Caco-2 (cell line): ENCODE results near the gene ROBO4. TPM values are rescaled to one million over a fixed set of nuclear protein-coding genes. Genes with fewer than 3 reads are reported as not detected.

Source experiments
- BruUV-seq: library from RNA; stranded (reverse); fragments of 400-500 nt; replicated peaks from 2 replicates; lab custom pipeline; 2021; lab: Mats Ljungman, UMichigan
- CTCF ChIA-PET: fragments of 300-600 bp; sonication (Branson Sonifier 250); formaldehyde crosslinking; loops from one replicate; lab custom pipeline; 2022; ENCODE audit warnings: antibody characterized with exemption; lab: Charles Lee
- POLR2A ChIA-PET: fragments of 300-600 bp; sonication (Branson Sonifier 250); formaldehyde crosslinking; loops from one replicate; lab custom pipeline; 2022; ENCODE audit warnings: antibody characterized with exemption; lab: Charles Lee
- DNase-seq, 2 experiments: peaks; one replicate each; pipeline versions ENCODE4 v3.0.0 to v3.0.0-alpha.2; 2020 to 2022
- H3K27me3 ChIP-seq: replicated peaks from 2 replicates; pipeline ENCODE4 v1.6.0; 2011; ENCODE audit warnings: low read length; ENCODE audit not compliant: control insufficient read depth, insufficient read depth
- H3K36me3 ChIP-seq: 2 replicates; pipeline ENCODE4 v1.5.1; 2011; ENCODE audit warnings: low read length; ENCODE audit not compliant: control insufficient read depth, insufficient read depth
- H3K4me1 ChIP-seq: fragments of 250-450 bp; sonication (Bioruptor Pico); 2 replicates; pipeline ENCODE4 v1.5.1; 2020; ENCODE audit warnings: mild to moderate bottlenecking
- H3K4me3 ChIP-seq: 2 replicates; pipeline ENCODE4 v1.5.1; 2011; ENCODE audit warnings: low read depth, mild to moderate bottlenecking, control low read depth, low read length
- H3K9me3 ChIP-seq: fragments of 250-450 bp; sonication (Bioruptor Pico); 2 replicates; pipeline ENCODE4 v1.5.1; 2020; ENCODE audit warnings: mild to moderate bottlenecking, moderate library complexity
- H3K27ac Mint-ChIP-seq: one replicate; pipeline ENCODE4 v1.8.0; 2022; ENCODE audit warnings: mixed read lengths; ENCODE audit not compliant: unreplicated experiment
- H3K27me3 Mint-ChIP-seq: one replicate; pipeline ENCODE4 v1.8.0; 2022; ENCODE audit warnings: mixed read lengths; ENCODE audit not compliant: insufficient read depth, unreplicated experiment
- H3K36me3 Mint-ChIP-seq: one replicate; pipeline ENCODE4 v1.8.0; 2022; ENCODE audit warnings: mild to moderate bottlenecking, mixed read lengths; ENCODE audit not compliant: insufficient read depth, unreplicated experiment
- H3K4me1 Mint-ChIP-seq: one replicate; pipeline ENCODE4 v1.8.0; 2022; ENCODE audit warnings: low read depth, mixed read lengths; ENCODE audit not compliant: unreplicated experiment
- H3K4me3 Mint-ChIP-seq: one replicate; pipeline ENCODE4 v1.8.0; 2022; ENCODE audit warnings: mild to moderate bottlenecking, moderate library complexity, mixed read lengths; ENCODE audit not compliant: unreplicated experiment
- H3K9me3 Mint-ChIP-seq: one replicate; pipeline ENCODE4 v1.8.0; 2022; ENCODE audit warnings: mixed read lengths; ENCODE audit not compliant: unreplicated experiment
- intact Hi-C: fragments of 100-400 bp; cut with micrococcal nuclease; formaldehyde crosslinking; loops from one replicate; pipeline ENCODE4 v1.10.0; 2022; ENCODE audit not compliant: unreplicated experiment
- total RNA-seq: library from RNA; stranded (reverse); gene quantifications from 2 replicates; pipeline ENCODE4 v1.2.3, GENCODE V29; 2022
- TF ChIP-seq, protein P1 (sequence below), 2 experiments: fragments of 200-600 bp in 1 of 2; IDR thresholded peaks; 1 replicate in 1 of 2; 2 replicates in 1 of 2; pipeline versions ENCODE4 v1.5.1 to v1.8.0; 2011 to 2022; ENCODE audit warnings: antibody characterized with exemption in 1 of 2, control low read depth in 1 of 2, inconsistent platforms in 1 of 2, low read depth in 1 of 2, low read length in 1 of 2, mild to moderate bottlenecking in 1 of 2, moderate library complexity in 1 of 2; ENCODE audit not compliant: insufficient read depth in 1 of 2, severe bottlenecking in 1 of 2, unreplicated experiment in 1 of 2

The ROBO4 gene
- total RNA-seq, 1 experiment from 2014 or later, result not detected

GRCh38 chr11:124891373-124891861 lies 6.2 kb downstream of the ROBO4 start:
- Mint-ChIP-seq H3K4me3 (no peak overlapping the region), H3K27ac (no peak overlapping the region), H3K9me3 (no peaks in the 10 kb centered on the region), H3K36me3 (no peaks in the 10 kb centered on the region), H3K27me3 (peaks cover 20% of the 10 kb centered on the region), H3K4me1 (no peaks in the 10 kb centered on the region)
- TF ChIP-seq, protein P1, sequence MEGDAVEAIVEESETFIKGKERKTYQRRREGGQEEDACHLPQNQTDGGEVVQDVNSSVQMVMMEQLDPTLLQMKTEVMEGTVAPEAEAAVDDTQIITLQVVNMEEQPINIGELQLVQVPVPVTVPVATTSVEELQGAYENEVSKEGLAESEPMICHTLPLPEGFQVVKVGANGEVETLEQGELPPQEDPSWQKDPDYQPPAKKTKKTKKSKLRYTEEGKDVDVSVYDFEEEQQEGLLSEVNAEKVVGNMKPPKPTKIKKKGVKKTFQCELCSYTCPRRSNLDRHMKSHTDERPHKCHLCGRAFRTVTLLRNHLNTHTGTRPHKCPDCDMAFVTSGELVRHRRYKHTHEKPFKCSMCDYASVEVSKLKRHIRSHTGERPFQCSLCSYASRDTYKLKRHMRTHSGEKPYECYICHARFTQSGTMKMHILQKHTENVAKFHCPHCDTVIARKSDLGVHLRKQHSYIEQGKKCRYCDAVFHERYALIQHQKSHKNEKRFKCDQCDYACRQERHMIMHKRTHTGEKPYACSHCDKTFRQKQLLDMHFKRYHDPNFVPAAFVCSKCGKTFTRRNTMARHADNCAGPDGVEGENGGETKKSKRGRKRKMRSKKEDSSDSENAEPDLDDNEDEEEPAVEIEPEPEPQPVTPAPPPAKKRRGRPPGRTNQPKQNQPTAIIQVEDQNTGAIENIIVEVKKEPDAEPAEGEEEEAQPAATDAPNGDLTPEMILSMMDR (IDR thresholded peaks at IDR 0.05; ENCODE audit: insufficient read depth in 1 of 2, low read depth in 1 of 2, low read length in 1 of 2, severe bottlenecking in 1 of 2, unreplicated experiment in 1 of 2), result no peak
- CTCF ChIA-PET, result interaction anchor here (1.7 kb wide), 1 partner anchor 15 kb away, joined by 10 read pairs; no protein-coding TSS in a partner anchor
- Histone ChIP-seq H3K9me3 (no peaks in the 10 kb centered on the region), H3K27me3 (peaks cover 5% of the 10 kb centered on the region), H3K4me1 (no peaks in the 10 kb centered on the region), H3K36me3 (no peaks in the 10 kb centered on the region), H3K4me3 (no peak overlapping the region)
- intact Hi-C loops, result no loop called here
- no TSS peak for BruUV-seq
- no peak for DNase-seq
- POLR2A ChIA-PET, result no interaction called here

DNA sequence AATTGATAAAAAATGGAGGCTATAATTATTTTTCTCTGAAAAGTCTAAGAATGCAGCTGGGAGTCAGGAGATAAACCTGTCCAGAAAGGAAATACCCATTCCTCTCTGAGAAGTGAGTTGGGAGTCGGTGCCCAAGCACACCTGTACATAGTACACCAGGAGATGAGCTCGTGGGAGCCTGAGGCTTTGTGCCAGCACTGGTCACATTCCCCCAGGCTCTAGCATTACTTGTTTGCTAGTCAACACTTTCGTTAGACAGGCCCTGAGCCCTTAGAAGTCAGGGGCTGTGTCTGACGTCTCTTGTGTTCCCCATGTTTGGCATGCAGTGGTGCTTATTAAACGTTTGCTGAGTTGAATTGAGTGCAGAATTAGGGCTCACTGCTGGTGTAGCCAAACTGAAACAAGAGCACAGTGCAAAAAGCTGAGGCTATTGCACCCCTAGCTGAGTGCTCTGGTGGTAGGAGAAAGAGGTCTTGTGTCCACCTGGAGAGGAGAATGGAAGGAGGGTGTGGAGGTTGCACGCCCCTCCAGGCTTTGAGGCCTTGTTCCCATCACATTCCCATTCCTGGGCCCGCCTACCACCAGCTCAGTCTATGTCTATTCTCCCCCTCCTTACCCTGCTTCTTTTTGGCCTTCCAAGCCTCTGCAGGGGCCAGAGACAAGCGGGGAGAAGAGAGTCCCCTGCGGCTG lies 6.8 kb downstream of the ROBO4 start:
- DNase-seq, result no peak
- no peaks in the 10 kb centered on the region for H3K9me3 ChIP-seq
- Mint-ChIP-seq H3K27ac (no peak overlapping the region), H3K9me3 (no peaks in the 10 kb centered on the region), H3K4me1 (no peaks in the 10 kb centered on the region), H3K36me3 (no peaks in the 10 kb centered on the region), H3K27me3 (peaks cover 23% of the 10 kb centered on the region), H3K4me3 (no peak overlapping the region)
- peaks cover 5% of the 10 kb centered on the region for H3K27me3 ChIP-seq
- no peaks in the 10 kb centered on the region for H3K4me1 ChIP-seq
- no peaks in the 10 kb centered on the region for H3K36me3 ChIP-seq
- intact Hi-C loops, result no loop called here
- TF ChIP-seq, protein P1 (IDR thresholded peaks at IDR 0.05; ENCODE audit: insufficient read depth in 1 of 2, low read depth in 1 of 2, low read length in 1 of 2, severe bottlenecking in 1 of 2, unreplicated experiment in 1 of 2), result no peak
- POLR2A ChIA-PET, result no interaction called here
- no TSS peak for BruUV-seq
- CTCF ChIA-PET, result interaction anchor here (0.5 to 1.7 kb wide), 2 partner anchors 15 to 217 kb away, joined by 3 to 10 read pairs; partner anchors contain the start of gene SPA17
- no peak overlapping the region for H3K4me3 ChIP-seq

DNA sequence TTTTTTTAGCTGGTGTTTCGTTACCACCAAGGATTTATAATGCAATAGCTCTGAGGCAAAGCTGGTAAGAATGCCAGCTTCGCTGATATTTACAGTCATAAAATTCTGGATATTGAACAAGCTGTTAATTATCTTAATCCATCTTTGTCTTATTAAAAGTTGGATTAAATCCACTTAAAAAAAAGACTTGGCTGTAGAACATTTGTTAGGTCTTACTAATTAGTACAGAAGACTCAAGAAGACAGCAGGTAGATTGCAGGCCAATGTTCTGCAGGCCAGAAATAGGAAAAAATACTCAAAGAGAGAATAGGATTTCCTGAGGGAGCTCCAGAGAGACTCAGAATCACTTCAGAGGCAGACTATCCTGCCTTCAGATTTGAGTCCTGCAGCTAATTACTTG lies 7.5 kb downstream of the ROBO4 start:
- DNase-seq, result no peak
- ChIA-PET POLR2A (no interaction called here), CTCF (interaction anchor here (0.5 to 1.7 kb wide), 2 partner anchors 14 to 45 kb away, joined by 3 to 10 read pairs; no protein-coding TSS in a partner anchor)
- peaks cover 5% of the 10 kb centered on the region for H3K27me3 ChIP-seq
- Mint-ChIP-seq H3K36me3 (no peaks in the 10 kb centered on the region), H3K27ac (no peak overlapping the region), H3K9me3 (no peaks in the 10 kb centered on the region), H3K4me3 (no peak overlapping the region), H3K4me1 (no peaks in the 10 kb centered on the region), H3K27me3 (peaks cover 23% of the 10 kb centered on the region)
- no peaks in the 10 kb centered on the region for H3K9me3 ChIP-seq
- intact Hi-C loops, result no loop called here
- H3K36me3 ChIP-seq, result no peaks in the 10 kb centered on the region
- H3K4me3 ChIP-seq, result no peak overlapping the region
- H3K4me1 ChIP-seq, result no peaks in the 10 kb centered on the region
- no TSS peak for BruUV-seq
- TF ChIP-seq, protein P1 (IDR thresholded peaks at IDR 0.05; ENCODE audit: insufficient read depth in 1 of 2, low read depth in 1 of 2, low read length in 1 of 2, severe bottlenecking in 1 of 2, unreplicated experiment in 1 of 2), result no peak
